HEK293 (cell line): ENCODE results near the gene CUL9.

ENCODE experiments used
- CTCF ChIA-PET: fragments of 350-600 bp; formaldehyde crosslinking; extraction: SDS; loops from one replicate; lab custom pipeline; 2021; ENCODE audit warnings: antibody characterized with exemption; lab: Yijun Ruan, JAX
- POLR2A ChIA-PET: fragments of 300-600 bp; formaldehyde crosslinking; extraction: SDS; loops from one replicate; lab custom pipeline; 2020; ENCODE audit warnings: antibody characterized with exemption, inconsistent platforms; lab: Yijun Ruan, JAX
- H3K27ac ChIP-seq: fragments of 200-500 bp; sonication (Bioruptor generic); 2 replicates; pipeline ENCODE4 v1.5.1; 2014; ENCODE audit warnings: low read depth, low read length, control low read depth, inconsistent platforms; ENCODE audit errors: extremely low read depth
- H3K36me3 ChIP-seq, 2 experiments: fragments of 200-500 bp in 1 of 2; sonication (Bioruptor generic) in 1 of 2; 1 replicate in 1 of 2; 2 replicates in 1 of 2; pipeline ENCODE4 v1.5.1; 2014 to 2017; ENCODE audit warnings: inconsistent platforms in 2 of 2, low read length in 2 of 2; ENCODE audit not compliant: control insufficient read depth in 2 of 2, insufficient read depth in 1 of 2
- H3K4me1 ChIP-seq: fragments of 200-500 bp; sonication (Bioruptor generic); 2 replicates; pipeline ENCODE4 v1.5.1; 2014; ENCODE audit warnings: mild to moderate bottlenecking, low read length, inconsistent platforms; ENCODE audit not compliant: control insufficient read depth, insufficient read depth
- H3K4me3 ChIP-seq: 2 replicates; pipeline ENCODE4 v1.5.1; 2011; ENCODE audit warnings: low read depth, mild to moderate bottlenecking, control low read depth, low read length, moderate library complexity
- H3K9me3 ChIP-seq: fragments of 200-500 bp; sonication (Bioruptor generic); 2 replicates; pipeline ENCODE4 v1.5.1; 2014; ENCODE audit warnings: low read depth, low read length, inconsistent platforms; ENCODE audit not compliant: control insufficient read depth, insufficient read depth
- OSR2 ChIP-seq: fragments of 450-650 bp; formaldehyde crosslinking; IDR thresholded peaks from 2 replicates; pipeline ENCODE4 v1.5.1; 2016; ENCODE audit warnings: missing biosample characterization, missing genetic modification characterization
- TCF7L2 ChIP-seq: IDR thresholded peaks from 2 replicates; pipeline ENCODE4 v1.6.1; 2011; ENCODE audit warnings: low read depth, mild to moderate bottlenecking, inconsistent platforms, low read length, moderate library complexity, borderline replicate concordance
- ZBTB44 ChIP-seq: fragments of 450-650 bp; IDR thresholded peaks from 2 replicates; pipeline ENCODE4 v1.5.1; 2018; ENCODE audit warnings: missing biosample characterization, mild to moderate bottlenecking, missing genetic modification characterization
- ZNF133 ChIP-seq: fragments of 450-650 bp; formaldehyde crosslinking; IDR thresholded peaks from 2 replicates; pipeline ENCODE4 v1.5.1; 2016; ENCODE audit warnings: missing biosample characterization, missing genetic modification characterization
- ZNF211 ChIP-seq: fragments of 450-650 bp; formaldehyde crosslinking; IDR thresholded peaks from 2 replicates; pipeline ENCODE4 v1.5.1; 2016; ENCODE audit warnings: low read depth, missing biosample characterization, missing genetic modification characterization
- ZNF221 ChIP-seq: fragments of 450-650 bp; formaldehyde crosslinking; IDR thresholded peaks from 2 replicates; pipeline ENCODE4 v1.5.1; 2017; ENCODE audit warnings: missing biosample characterization, missing genetic modification characterization, borderline replicate concordance
- ZNF26 ChIP-seq: fragments of 450-650 bp; formaldehyde crosslinking; IDR thresholded peaks from 2 replicates; pipeline ENCODE4 v1.5.1; 2016; ENCODE audit warnings: missing biosample characterization, missing genetic modification characterization
- ZNF341 ChIP-seq: fragments of 450-650 bp; formaldehyde crosslinking; IDR thresholded peaks from 2 replicates; pipeline ENCODE4; 2016; ENCODE audit warnings: low read depth, missing biosample characterization, missing genetic modification characterization
- ZNF394 ChIP-seq: fragments of 450-650 bp; formaldehyde crosslinking; IDR thresholded peaks from 2 replicates; pipeline ENCODE4 v1.5.1; 2016; ENCODE audit warnings: missing biosample characterization, missing genetic modification characterization, mild to moderate bottlenecking, moderate library complexity, borderline replicate concordance
- ZNF48 ChIP-seq: fragments of 450-650 bp; formaldehyde crosslinking; IDR thresholded peaks from 2 replicates; pipeline ENCODE4 v1.5.1; 2016; ENCODE audit warnings: missing biosample characterization, missing genetic modification characterization
- ZNF510 ChIP-seq: fragments of 450-650 bp; formaldehyde crosslinking; IDR thresholded peaks from 2 replicates; pipeline ENCODE4 v1.5.1; 2018; ENCODE audit warnings: mild to moderate bottlenecking, missing genetic modification characterization, missing biosample characterization; ENCODE audit not compliant: insufficient replicate concordance
- ZNF549 ChIP-seq: fragments of 450-650 bp; IDR thresholded peaks from 2 replicates; pipeline ENCODE4 v1.5.1; 2018; ENCODE audit warnings: missing biosample characterization, missing genetic modification characterization, mild to moderate bottlenecking, inconsistent platforms, moderate library complexity
- ZNF629 ChIP-seq: fragments of 450-650 bp; formaldehyde crosslinking; IDR thresholded peaks from 2 replicates; pipeline ENCODE4 v1.5.1; 2017; ENCODE audit warnings: missing biosample characterization, missing genetic modification characterization
- ZNF654 ChIP-seq: fragments of 450-650 bp; formaldehyde crosslinking; IDR thresholded peaks from 2 replicates; pipeline ENCODE4 v1.5.1; 2016; ENCODE audit warnings: low read depth, missing biosample characterization, missing genetic modification characterization
- ZNF707 ChIP-seq: fragments of 450-650 bp; formaldehyde crosslinking; IDR thresholded peaks from 2 replicates; pipeline ENCODE4 v1.5.1; 2016; ENCODE audit warnings: missing biosample characterization, missing genetic modification characterization
- ZNF837 ChIP-seq: fragments of 450-650 bp; formaldehyde crosslinking; IDR thresholded peaks from 2 replicates; pipeline ENCODE4 v1.5.1; 2016; ENCODE audit warnings: missing biosample characterization, missing genetic modification characterization
- ZNF843 ChIP-seq: fragments of 450-650 bp; formaldehyde crosslinking; IDR thresholded peaks from 2 replicates; pipeline ENCODE4 v1.5.1; 2016; ENCODE audit warnings: missing biosample characterization, missing genetic modification characterization
- ZSCAN23 ChIP-seq: fragments of 450-650 bp; formaldehyde crosslinking; IDR thresholded peaks from 2 replicates; pipeline ENCODE4 v1.5.1; 2016; ENCODE audit warnings: missing biosample characterization, missing genetic modification characterization
- ZSCAN30 ChIP-seq: fragments of 450-650 bp; IDR thresholded peaks from 2 replicates; pipeline ENCODE4 v1.5.1; 2018; ENCODE audit warnings: missing biosample characterization, mild to moderate bottlenecking, missing genetic modification characterization, moderate library complexity
- TF ChIP-seq, protein P1 (sequence below): fragments of 450-650 bp; formaldehyde crosslinking; IDR thresholded peaks from 2 replicates; pipeline ENCODE4 v1.5.1; 2016; ENCODE audit warnings: missing biosample characterization, missing genetic modification characterization
- TF ChIP-seq, protein P2 (sequence below): fragments of 450-650 bp; formaldehyde crosslinking; IDR thresholded peaks from 2 replicates; pipeline ENCODE4 v1.5.1; 2016; ENCODE audit warnings: missing biosample characterization, missing genetic modification characterization
- TF ChIP-seq, protein P3 (sequence below): fragments of 450-650 bp; formaldehyde crosslinking; IDR thresholded peaks from 2 replicates; pipeline ENCODE4 v1.5.1; 2017; ENCODE audit warnings: missing biosample characterization, missing genetic modification characterization
- TF ChIP-seq, protein P4 (sequence below): fragments of 450-650 bp; formaldehyde crosslinking; IDR thresholded peaks from 2 replicates; pipeline ENCODE4 v1.5.1; 2016; ENCODE audit warnings: missing biosample characterization, missing genetic modification characterization
- TF ChIP-seq, protein P5 (sequence below): fragments of 450-650 bp; formaldehyde crosslinking; IDR thresholded peaks from 2 replicates; pipeline ENCODE4 v1.5.1; 2016; ENCODE audit warnings: missing biosample characterization, missing genetic modification characterization

The CUL9 gene

GRCh38 chr6:43216200-43216599 lies 34.2 kb downstream of the CUL9 start (continued):
- TF ChIP-seq, protein P1, sequence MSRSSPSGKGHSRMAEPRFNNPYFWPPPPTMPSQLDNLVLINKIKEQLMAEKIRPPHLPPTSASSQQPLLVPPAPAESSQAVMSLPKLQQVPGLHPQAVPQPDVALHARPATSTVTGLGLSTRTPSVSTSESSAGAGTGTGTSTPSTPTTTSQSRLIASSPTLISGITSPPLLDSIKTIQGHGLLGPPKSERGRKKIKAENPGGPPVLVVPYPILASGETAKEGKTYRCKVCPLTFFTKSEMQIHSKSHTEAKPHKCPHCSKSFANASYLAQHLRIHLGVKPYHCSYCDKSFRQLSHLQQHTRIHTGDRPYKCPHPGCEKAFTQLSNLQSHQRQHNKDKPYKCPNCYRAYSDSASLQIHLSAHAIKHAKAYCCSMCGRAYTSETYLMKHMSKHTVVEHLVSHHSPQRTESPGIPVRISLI (tag by site-specific recombination) = no peak
- TF ChIP-seq ZNF707 (tag by site-specific recombination) = no peak
- no peak for TF ChIP-seq ZNF221 (tag by site-specific recombination)
- TF ChIP-seq TCF7L2 = no peak
- no peak for TF ChIP-seq ZNF510
- no peak for TF ChIP-seq OSR2 (tag by site-specific recombination)
- TF ChIP-seq ZSCAN30 = no peak
- TF ChIP-seq, protein P2, sequence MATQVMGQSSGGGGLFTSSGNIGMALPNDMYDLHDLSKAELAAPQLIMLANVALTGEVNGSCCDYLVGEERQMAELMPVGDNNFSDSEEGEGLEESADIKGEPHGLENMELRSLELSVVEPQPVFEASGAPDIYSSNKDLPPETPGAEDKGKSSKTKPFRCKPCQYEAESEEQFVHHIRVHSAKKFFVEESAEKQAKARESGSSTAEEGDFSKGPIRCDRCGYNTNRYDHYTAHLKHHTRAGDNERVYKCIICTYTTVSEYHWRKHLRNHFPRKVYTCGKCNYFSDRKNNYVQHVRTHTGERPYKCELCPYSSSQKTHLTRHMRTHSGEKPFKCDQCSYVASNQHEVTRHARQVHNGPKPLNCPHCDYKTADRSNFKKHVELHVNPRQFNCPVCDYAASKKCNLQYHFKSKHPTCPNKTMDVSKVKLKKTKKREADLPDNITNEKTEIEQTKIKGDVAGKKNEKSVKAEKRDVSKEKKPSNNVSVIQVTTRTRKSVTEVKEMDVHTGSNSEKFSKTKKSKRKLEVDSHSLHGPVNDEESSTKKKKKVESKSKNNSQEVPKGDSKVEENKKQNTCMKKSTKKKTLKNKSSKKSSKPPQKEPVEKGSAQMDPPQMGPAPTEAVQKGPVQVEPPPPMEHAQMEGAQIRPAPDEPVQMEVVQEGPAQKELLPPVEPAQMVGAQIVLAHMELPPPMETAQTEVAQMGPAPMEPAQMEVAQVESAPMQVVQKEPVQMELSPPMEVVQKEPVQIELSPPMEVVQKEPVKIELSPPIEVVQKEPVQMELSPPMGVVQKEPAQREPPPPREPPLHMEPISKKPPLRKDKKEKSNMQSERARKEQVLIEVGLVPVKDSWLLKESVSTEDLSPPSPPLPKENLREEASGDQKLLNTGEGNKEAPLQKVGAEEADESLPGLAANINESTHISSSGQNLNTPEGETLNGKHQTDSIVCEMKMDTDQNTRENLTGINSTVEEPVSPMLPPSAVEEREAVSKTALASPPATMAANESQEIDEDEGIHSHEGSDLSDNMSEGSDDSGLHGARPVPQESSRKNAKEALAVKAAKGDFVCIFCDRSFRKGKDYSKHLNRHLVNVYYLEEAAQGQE (tag by site-specific recombination) = no peak
- TF ChIP-seq, protein P3, sequence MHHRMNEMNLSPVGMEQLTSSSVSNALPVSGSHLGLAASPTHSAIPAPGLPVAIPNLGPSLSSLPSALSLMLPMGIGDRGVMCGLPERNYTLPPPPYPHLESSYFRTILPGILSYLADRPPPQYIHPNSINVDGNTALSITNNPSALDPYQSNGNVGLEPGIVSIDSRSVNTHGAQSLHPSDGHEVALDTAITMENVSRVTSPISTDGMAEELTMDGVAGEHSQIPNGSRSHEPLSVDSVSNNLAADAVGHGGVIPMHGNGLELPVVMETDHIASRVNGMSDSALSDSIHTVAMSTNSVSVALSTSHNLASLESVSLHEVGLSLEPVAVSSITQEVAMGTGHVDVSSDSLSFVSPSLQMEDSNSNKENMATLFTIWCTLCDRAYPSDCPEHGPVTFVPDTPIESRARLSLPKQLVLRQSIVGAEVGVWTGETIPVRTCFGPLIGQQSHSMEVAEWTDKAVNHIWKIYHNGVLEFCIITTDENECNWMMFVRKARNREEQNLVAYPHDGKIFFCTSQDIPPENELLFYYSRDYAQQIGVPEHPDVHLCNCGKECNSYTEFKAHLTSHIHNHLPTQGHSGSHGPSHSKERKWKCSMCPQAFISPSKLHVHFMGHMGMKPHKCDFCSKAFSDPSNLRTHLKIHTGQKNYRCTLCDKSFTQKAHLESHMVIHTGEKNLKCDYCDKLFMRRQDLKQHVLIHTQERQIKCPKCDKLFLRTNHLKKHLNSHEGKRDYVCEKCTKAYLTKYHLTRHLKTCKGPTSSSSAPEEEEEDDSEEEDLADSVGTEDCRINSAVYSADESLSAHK (tag by site-specific recombination) = no peak
- TF ChIP-seq ZNF211 (tag by site-specific recombination) = no peak
- no peak for TF ChIP-seq ZNF341 (tag by site-specific recombination)
- TF ChIP-seq, all 188 proteins: peak for 0

- Histone ChIP-seq H3K36me3 (peaks cover 0 to 11% of the 10 kb centered on the region in 2 experiments; a peak in 2 of 3 replicates), H3K4me1 (no peaks in the 10 kb centered on the region), H3K4me3 (no peak overlapping the region), H3K9me3 (no peaks in the 10 kb centered on the region), H3K27ac (no peak overlapping the region)
- ChIA-PET POLR2A (no interaction called here), CTCF (interaction anchor here (1.3 to 4.6 kb wide), 2 partner anchors 12 to 117 kb away, joined by 3 to 20 read pairs; partner anchors contain the start of gene DNPH1)
- no peak for TF ChIP-seq ZNF394 (tag by site-specific recombination)
- TF ChIP-seq ZNF837 (tag by site-specific recombination) = no peak
- TF ChIP-seq ZNF549 (tag by site-specific recombination) = no peak
- no peak for TF ChIP-seq ZNF26
- TF ChIP-seq ZNF133 (tag by site-specific recombination) = no peak
- TF ChIP-seq ZNF843 (tag by site-specific recombination) = no peak
- TF ChIP-seq, protein P4, sequence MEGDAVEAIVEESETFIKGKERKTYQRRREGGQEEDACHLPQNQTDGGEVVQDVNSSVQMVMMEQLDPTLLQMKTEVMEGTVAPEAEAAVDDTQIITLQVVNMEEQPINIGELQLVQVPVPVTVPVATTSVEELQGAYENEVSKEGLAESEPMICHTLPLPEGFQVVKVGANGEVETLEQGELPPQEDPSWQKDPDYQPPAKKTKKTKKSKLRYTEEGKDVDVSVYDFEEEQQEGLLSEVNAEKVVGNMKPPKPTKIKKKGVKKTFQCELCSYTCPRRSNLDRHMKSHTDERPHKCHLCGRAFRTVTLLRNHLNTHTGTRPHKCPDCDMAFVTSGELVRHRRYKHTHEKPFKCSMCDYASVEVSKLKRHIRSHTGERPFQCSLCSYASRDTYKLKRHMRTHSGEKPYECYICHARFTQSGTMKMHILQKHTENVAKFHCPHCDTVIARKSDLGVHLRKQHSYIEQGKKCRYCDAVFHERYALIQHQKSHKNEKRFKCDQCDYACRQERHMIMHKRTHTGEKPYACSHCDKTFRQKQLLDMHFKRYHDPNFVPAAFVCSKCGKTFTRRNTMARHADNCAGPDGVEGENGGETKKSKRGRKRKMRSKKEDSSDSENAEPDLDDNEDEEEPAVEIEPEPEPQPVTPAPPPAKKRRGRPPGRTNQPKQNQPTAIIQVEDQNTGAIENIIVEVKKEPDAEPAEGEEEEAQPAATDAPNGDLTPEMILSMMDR (tag by site-specific recombination) = no peak
- TF ChIP-seq, protein P5, sequence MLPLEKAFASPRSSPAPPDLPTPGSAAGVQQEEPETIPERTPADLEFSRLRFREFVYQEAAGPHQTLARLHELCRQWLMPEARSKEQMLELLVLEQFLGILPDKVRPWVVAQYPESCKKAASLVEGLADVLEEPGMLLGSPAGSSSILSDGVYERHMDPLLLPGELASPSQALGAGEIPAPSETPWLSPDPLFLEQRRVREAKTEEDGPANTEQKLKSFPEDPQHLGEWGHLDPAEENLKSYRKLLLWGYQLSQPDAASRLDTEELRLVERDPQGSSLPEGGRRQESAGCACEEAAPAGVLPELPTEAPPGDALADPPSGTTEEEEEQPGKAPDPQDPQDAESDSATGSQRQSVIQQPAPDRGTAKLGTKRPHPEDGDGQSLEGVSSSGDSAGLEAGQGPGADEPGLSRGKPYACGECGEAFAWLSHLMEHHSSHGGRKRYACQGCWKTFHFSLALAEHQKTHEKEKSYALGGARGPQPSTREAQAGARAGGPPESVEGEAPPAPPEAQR (tag by site-specific recombination) = no peak
- TF ChIP-seq ZBTB44 (tag by site-specific recombination) = no peak
- no peak for TF ChIP-seq ZSCAN23
- TF ChIP-seq ZNF629 = no peak
- no peak for TF ChIP-seq ZNF654 (tag by site-specific recombination)
- TF ChIP-seq ZNF48 = no peak
Observed at GRCh38 chr6:43217351-43217750, 35.4 kb downstream of the CUL9 start.
